Fibroblast of skin of right quadriceps (primary cell): ENCODE results near the gene RANBP3.
"Not testable (repeated sequence)": the region's sequence is repeated elsewhere in the genome, so short reads cannot be mapped to it uniquely, and the experiment has no call there.

ENCODE experiments used
- DNase-seq: peaks from one replicate; pipeline ENCODE4 v3.0.0-alpha.2; 2013

RANBP3 gene

GRCh38 chr19:6006070-6006446 lies 28.1 kb upstream of the RANBP3 start:
- not testable (repeated sequence) for DNase-seq

GRCh38 chr19:6005321-6006069 lies 27.6 kb upstream of the RANBP3 start:
- DNase-seq: no peak

- DNase-seq: no peak
Observed at GRCh38 chr19:6003976-6004375, 26.0 kb upstream of the RANBP3 start.

GRCh38 chr19:6002591-6002990 lies 24.7 kb upstream of the RANBP3 start:
- no peak for DNase-seq

- no peak for DNase-seq
Observed at GRCh38 chr19:6000228-6000847, 22.4 kb upstream of the RANBP3 start.

GRCh38 chr19:5999693-6000092 lies 21.8 kb upstream of the RANBP3 start:
- DNase-seq: no peak

- DNase-seq: no peak
Observed at GRCh38 chr19:5997371-5997770, 19.4 kb upstream of the RANBP3 start.

- DNase-seq: no peak
Observed at GRCh38 chr19:5996623-5997320, 18.8 kb upstream of the RANBP3 start.

GRCh38 chr19:5996102-5996501 lies 18.2 kb upstream of the RANBP3 start:
- DNase-seq: no peak

- DNase-seq: no peak
Observed at GRCh38 chr19:5995606-5996005, 17.7 kb upstream of the RANBP3 start.

GRCh38 chr19:5994405-5995165 lies 16.6 kb upstream of the RANBP3 start:
- DNase-seq: no peak

- DNase-seq: no peak
Observed at GRCh38 chr19:5993648-5994358, 15.9 kb upstream of the RANBP3 start.

GRCh38 chr19:5993201-5993600 lies 15.3 kb upstream of the RANBP3 start:
- no peak for DNase-seq

- DNase-seq: no peak
Observed at GRCh38 chr19:5992756-5993155, 14.8 kb upstream of the RANBP3 start.

GRCh38 chr19:5991244-5991838 lies 13.4 kb upstream of the RANBP3 start:
- no peak for DNase-seq

- no peak for DNase-seq
Observed at GRCh38 chr19:5990289-5990797, 12.4 kb upstream of the RANBP3 start.

- DNase-seq: no peak
Observed at GRCh38 chr19:5989388-5990074, 11.6 kb upstream of the RANBP3 start.

GRCh38 chr19:5988517-5989387 lies 10.8 kb upstream of the RANBP3 start:
- no peak for DNase-seq

GRCh38 chr19:5987077-5987818 lies 9.3 kb upstream of the RANBP3 start:
- peak; percentile 67 for DNase-seq

GRCh38 chr19:5985837-5986236 lies 7.9 kb upstream of the RANBP3 start:
- DNase-seq: not testable (repeated sequence)
